ENCODE results near the gene MGAT4C. TPM values are rescaled to one million over a fixed set of nuclear protein-coding genes. Genes with fewer than 3 reads are reported as not detected.
"Not testable (repeated sequence)": the region's sequence is repeated elsewhere in the genome, so short reads cannot be mapped to it uniquely, and the experiment has no call there.

Gene MGAT4C
- polyA plus RNA-seq (2013, experiment 1 of 2) = 0.85 TPM
- 0.61 TPM for polyA plus RNA-seq (2013, experiment 2 of 2)

DNA sequence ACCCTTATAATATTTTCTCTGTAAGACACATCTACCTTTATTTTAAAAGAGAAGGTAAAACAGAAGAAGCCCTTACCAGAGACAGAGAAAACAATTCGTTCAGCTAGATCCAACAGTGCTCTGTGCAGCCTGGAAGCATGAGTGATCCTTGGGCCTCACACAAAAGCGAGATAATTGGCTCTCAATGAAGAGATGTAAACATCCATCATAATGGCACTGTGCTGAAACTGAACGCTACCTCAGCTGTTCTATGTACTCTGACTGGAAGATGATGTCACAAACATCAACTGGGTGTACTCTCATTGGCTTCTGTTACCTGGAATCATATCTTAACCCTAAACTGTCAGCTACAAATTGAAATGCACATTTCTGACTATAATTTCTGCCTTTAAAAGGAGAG is at the start of gene MGAT4C:
TSS of gene MGAT4C (minus strand) at position 229 of the 400 bp plus-strand sequence.
- H3K4me3 ChIP-seq (ENCODE audit: extremely low read depth, insufficient read depth, low read length, poor library complexity, severe bottlenecking) = no peak within 1 kb of the TSS
- 70 to 96% methylated on average over 3 of the region's 3 CpGs for WGBS, 2 experiments (ENCODE audit: insufficient coverage in 2 of 2)
- H3K36me3 ChIP-seq (ENCODE audit: control insufficient read depth, insufficient read depth, low read length) = no peaks in the 10 kb centered on the region
- H3K27ac ChIP-seq (ENCODE audit: low read depth, low read length, severe bottlenecking) = no peak within 1 kb of the TSS
- H3K9me3 ChIP-seq (ENCODE audit: control insufficient read depth, low read length) = no peaks in the 10 kb centered on the region
- no peaks in the 10 kb centered on the region for H3K4me1 ChIP-seq (ENCODE audit: control insufficient read depth, insufficient read depth, low read length, poor library complexity, severe bottlenecking)

DNA sequence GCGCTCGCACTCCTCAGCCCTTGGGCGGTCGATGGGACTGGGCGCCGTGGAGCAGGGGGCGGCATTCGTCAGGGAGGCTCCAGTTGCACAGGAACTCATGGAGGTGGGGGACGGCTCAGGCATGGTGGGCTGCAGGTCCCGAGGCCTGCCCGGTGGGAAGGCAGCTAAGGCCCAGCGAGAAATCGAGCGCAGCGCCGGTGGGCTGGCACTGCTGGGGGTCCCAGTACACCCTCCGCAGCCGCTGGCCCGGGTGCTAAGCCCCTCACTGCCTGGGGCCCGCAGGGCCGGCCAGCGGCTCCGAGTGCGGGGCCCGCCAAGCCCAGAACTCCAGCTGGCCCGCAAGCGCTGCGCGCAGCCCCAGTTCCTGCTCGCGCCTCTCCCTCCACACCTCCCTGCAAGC is 40.2 kb upstream of the MGAT4C start:
- H3K4me3 ChIP-seq (ENCODE audit: extremely low read depth, insufficient read depth, low read length, poor library complexity, severe bottlenecking); H3K27ac ChIP-seq (ENCODE audit: low read depth, low read length, severe bottlenecking); H3K4me1 ChIP-seq (ENCODE audit: control insufficient read depth, insufficient read depth, low read length, poor library complexity, severe bottlenecking); H3K9me3 ChIP-seq (ENCODE audit: control insufficient read depth, low read length); H3K36me3 ChIP-seq (ENCODE audit: control insufficient read depth, insufficient read depth, low read length): not testable (repeated sequence)
- 90 to 96% methylated on average over 12 to 19 of the region's 31 CpGs for WGBS, 2 experiments (ENCODE audit: insufficient coverage in 2 of 2)

DNA sequence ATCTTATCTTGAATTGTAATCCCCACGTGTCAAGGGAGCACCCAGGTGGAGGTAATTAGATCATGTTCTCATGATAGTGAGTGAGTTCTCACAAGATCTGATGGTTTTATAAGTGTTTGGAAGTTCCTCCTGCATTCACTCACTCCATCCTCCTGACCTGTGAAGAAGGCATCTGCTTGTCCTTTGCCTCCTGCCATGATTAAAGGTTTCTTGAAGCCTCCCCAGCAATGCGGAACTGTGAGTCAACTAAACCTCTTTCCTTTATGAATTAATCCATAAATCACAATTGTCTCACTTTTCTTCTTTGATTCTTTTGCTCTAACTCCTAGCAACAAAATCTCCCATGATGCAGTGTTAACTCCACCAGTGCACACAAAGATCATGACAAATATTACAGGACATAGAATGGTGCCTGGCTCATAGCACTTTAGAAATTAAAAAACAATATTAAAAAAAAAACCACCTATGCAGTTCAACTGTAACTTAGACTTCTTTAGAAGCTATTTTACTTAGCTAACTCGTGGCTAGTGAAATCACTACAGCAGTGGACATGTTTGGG is 37.6 kb upstream of the MGAT4C start:
- Histone ChIP-seq H3K4me1 (ENCODE audit: control insufficient read depth, insufficient read depth, low read length, poor library complexity, severe bottlenecking) (no peaks in the 10 kb centered on the region), H3K9me3 (ENCODE audit: control insufficient read depth, low read length) (no peaks in the 10 kb centered on the region), H3K27ac (ENCODE audit: low read depth, low read length, severe bottlenecking) (no peak overlapping the region), H3K36me3 (ENCODE audit: control insufficient read depth, insufficient read depth, low read length) (no peaks in the 10 kb centered on the region), H3K4me3 (ENCODE audit: extremely low read depth, insufficient read depth, low read length, poor library complexity, severe bottlenecking) (no peak overlapping the region)
- WGBS, 2 experiments (ENCODE audit: insufficient coverage in 2 of 2) = 67 to 92% methylated on average over 1 of the region's 3 CpGs

DNA sequence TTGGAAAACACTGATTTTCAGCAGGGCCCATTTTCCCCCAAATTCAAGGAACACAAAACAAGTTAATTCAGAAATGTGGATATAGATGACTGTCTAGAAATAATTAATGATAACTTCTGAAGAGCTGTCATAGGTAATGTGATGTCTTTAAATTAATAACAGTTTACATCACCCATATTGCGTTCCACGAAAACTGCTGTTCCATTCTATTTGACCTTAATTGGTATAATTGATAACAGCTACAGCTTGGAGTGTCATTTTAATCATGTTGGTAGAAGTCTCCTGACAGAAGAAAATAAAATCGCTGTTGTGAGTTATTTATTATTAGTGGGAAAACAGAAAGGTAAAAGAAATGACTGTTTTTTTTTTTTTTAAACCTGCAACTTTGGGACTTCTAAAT is 36.3 kb upstream of the MGAT4C start:
- Histone ChIP-seq H3K9me3 (ENCODE audit: control insufficient read depth, low read length) (no peaks in the 10 kb centered on the region), H3K36me3 (ENCODE audit: control insufficient read depth, insufficient read depth, low read length) (no peaks in the 10 kb centered on the region), H3K4me3 (ENCODE audit: extremely low read depth, insufficient read depth, low read length, poor library complexity, severe bottlenecking) (no peak overlapping the region), H3K27ac (ENCODE audit: low read depth, low read length, severe bottlenecking) (no peak overlapping the region), H3K4me1 (ENCODE audit: control insufficient read depth, insufficient read depth, low read length, poor library complexity, severe bottlenecking) (no peaks in the 10 kb centered on the region)
- 80 to 100% methylated on average over 1 of the region's 3 CpGs for WGBS, 2 experiments (ENCODE audit: insufficient coverage in 2 of 2)

DNA sequence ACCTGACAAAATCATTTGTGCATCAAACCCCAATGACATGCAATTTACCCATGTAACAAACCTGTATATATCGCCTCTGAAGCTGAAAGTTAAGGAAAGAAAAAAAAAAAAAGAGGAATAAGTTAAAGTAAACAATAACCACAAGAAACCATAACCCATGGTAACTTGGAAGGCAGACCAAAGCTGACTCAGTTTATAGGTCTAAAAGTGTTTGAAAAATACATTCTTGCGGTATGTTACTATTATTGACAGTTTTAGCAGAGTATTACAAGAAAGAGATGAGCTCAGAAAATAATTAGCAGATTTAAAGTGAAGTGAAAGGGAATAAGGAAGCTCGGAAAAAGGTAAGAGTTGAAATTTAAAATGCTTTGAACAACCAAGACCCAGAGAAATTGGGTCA is 34.4 kb upstream of the MGAT4C start:
- H3K27ac ChIP-seq (ENCODE audit: low read depth, low read length, severe bottlenecking) = no peak overlapping the region
- H3K9me3 ChIP-seq (ENCODE audit: control insufficient read depth, low read length) = no peaks in the 10 kb centered on the region
- H3K4me3 ChIP-seq (ENCODE audit: extremely low read depth, insufficient read depth, low read length, poor library complexity, severe bottlenecking) = no peak overlapping the region
- 87 to 94% methylated on average over 2 of the region's 3 CpGs for WGBS, 2 experiments (ENCODE audit: insufficient coverage in 2 of 2)
- H3K36me3 ChIP-seq (ENCODE audit: control insufficient read depth, insufficient read depth, low read length) = no peaks in the 10 kb centered on the region
- H3K4me1 ChIP-seq (ENCODE audit: control insufficient read depth, insufficient read depth, low read length, poor library complexity, severe bottlenecking) = no peaks in the 10 kb centered on the region

DNA sequence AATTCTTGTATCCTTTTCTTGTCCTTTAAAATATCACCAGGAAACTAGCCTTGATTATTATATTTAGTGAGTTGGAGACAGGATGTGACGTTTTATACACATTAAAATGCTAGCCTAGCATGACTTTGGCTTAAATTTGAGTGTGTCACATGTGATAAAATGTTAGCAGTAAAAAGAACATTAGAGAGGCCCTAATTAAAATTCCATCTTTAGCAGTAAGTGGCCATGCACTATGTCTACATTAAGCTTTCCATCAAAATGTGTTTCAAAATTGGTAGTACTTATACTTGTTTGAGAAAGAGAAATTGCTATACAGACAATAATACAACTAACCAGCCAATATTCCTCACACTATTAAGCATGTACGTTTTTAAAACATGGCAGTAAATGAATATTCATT is 29.9 kb upstream of the MGAT4C start:
- Histone ChIP-seq H3K9me3 (ENCODE audit: control insufficient read depth, low read length) (no peaks in the 10 kb centered on the region), H3K4me1 (ENCODE audit: control insufficient read depth, insufficient read depth, low read length, poor library complexity, severe bottlenecking) (no peaks in the 10 kb centered on the region), H3K4me3 (ENCODE audit: extremely low read depth, insufficient read depth, low read length, poor library complexity, severe bottlenecking) (no peak overlapping the region), H3K27ac (ENCODE audit: low read depth, low read length, severe bottlenecking) (no peak overlapping the region), H3K36me3 (ENCODE audit: control insufficient read depth, insufficient read depth, low read length) (no peaks in the 10 kb centered on the region)
- WGBS, 2 experiments (ENCODE audit: insufficient coverage in 2 of 2) = no CpG with 5 or more reads among the region's 2 CpGs

DNA sequence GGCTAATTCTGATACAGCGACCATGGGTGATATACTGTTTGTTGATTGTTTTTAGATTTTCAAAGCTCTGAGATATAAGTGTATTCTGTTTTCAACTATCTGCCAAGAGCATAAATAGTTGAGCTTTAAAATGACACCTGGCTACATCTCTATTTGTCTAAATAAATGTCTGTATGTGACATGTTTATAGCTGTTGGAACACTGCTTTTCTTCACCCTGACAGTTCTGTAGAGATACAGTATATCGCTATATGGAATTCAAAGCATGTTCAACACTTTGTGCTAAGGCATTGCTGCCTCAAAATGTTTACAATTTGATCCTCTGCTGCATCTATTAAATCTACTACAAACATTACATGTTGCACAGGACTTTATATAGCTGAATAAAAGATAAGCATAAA is 27.4 kb upstream of the MGAT4C start:
- Histone ChIP-seq H3K27ac (ENCODE audit: low read depth, low read length, severe bottlenecking) (no peak overlapping the region), H3K36me3 (ENCODE audit: control insufficient read depth, insufficient read depth, low read length) (no peaks in the 10 kb centered on the region), H3K4me3 (ENCODE audit: extremely low read depth, insufficient read depth, low read length, poor library complexity, severe bottlenecking) (no peak overlapping the region), H3K4me1 (ENCODE audit: control insufficient read depth, insufficient read depth, low read length, poor library complexity, severe bottlenecking) (no peaks in the 10 kb centered on the region), H3K9me3 (ENCODE audit: control insufficient read depth, low read length) (no peaks in the 10 kb centered on the region)
- 100% methylated on average over 1 of the region's 2 CpGs; no CpG with 5 or more reads in 1 of the 2 experiments for WGBS, 2 experiments (ENCODE audit: insufficient coverage in 2 of 2)

DNA sequence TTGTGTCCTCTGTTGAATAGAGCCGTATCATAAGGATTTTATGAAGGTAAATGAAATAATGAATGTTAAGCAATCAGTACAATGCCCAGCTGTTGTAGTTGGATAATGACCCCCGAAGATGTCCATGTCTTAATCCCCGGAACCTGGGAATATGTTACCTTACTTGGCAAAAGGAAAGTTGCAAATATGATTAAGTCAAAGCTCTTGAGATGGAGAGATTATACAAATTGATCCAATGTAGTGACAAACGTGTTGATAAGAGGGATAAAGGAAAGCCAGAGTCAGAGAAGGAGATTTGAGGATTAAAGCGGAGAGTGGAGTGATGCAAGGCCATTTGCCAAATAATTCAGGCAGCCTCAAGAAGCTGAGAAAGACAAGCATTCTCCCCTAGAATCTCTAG is 19.2 kb upstream of the MGAT4C start:
- H3K4me3 ChIP-seq (ENCODE audit: extremely low read depth, insufficient read depth, low read length, poor library complexity, severe bottlenecking) = no peak overlapping the region
- H3K4me1 ChIP-seq (ENCODE audit: control insufficient read depth, insufficient read depth, low read length, poor library complexity, severe bottlenecking) = no peaks in the 10 kb centered on the region
- no peak overlapping the region for H3K27ac ChIP-seq (ENCODE audit: low read depth, low read length, severe bottlenecking)
- no peaks in the 10 kb centered on the region for H3K36me3 ChIP-seq (ENCODE audit: control insufficient read depth, insufficient read depth, low read length)
- WGBS, 2 experiments (ENCODE audit: insufficient coverage in 2 of 2) = 86 to 87% methylated on average over 4 to 5 of the region's 5 CpGs
- H3K9me3 ChIP-seq (ENCODE audit: control insufficient read depth, low read length) = no peaks in the 10 kb centered on the region

DNA sequence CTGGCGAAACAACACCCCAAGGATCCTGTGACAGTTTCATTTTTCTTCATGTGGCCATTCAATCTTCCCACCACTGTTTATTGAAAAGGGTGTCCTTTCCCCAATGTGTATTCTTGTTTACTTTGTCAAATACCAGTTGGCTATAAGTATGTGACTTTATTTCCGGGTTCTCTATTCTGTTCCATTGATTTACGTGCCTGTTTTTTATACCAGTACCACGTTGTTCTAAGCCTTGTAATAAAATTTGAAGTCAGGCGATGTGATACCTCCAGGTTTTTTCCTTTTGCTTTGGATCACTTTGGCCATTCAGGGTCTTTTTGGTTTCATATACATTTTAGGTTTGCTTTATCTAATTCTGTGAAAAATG is 9.1 kb upstream of the MGAT4C start:
- H3K9me3 ChIP-seq (ENCODE audit: control insufficient read depth, low read length) = no peaks in the 10 kb centered on the region
- no peaks in the 10 kb centered on the region for H3K4me1 ChIP-seq (ENCODE audit: control insufficient read depth, insufficient read depth, low read length, poor library complexity, severe bottlenecking)
- no peak overlapping the region for H3K4me3 ChIP-seq (ENCODE audit: extremely low read depth, insufficient read depth, low read length, poor library complexity, severe bottlenecking)
- H3K27ac ChIP-seq (ENCODE audit: low read depth, low read length, severe bottlenecking) = no peak overlapping the region
- H3K36me3 ChIP-seq (ENCODE audit: control insufficient read depth, insufficient read depth, low read length) = no peaks in the 10 kb centered on the region
- 87 to 95% methylated on average over 5 of the region's 5 CpGs for WGBS, 2 experiments (ENCODE audit: insufficient coverage in 2 of 2)

DNA sequence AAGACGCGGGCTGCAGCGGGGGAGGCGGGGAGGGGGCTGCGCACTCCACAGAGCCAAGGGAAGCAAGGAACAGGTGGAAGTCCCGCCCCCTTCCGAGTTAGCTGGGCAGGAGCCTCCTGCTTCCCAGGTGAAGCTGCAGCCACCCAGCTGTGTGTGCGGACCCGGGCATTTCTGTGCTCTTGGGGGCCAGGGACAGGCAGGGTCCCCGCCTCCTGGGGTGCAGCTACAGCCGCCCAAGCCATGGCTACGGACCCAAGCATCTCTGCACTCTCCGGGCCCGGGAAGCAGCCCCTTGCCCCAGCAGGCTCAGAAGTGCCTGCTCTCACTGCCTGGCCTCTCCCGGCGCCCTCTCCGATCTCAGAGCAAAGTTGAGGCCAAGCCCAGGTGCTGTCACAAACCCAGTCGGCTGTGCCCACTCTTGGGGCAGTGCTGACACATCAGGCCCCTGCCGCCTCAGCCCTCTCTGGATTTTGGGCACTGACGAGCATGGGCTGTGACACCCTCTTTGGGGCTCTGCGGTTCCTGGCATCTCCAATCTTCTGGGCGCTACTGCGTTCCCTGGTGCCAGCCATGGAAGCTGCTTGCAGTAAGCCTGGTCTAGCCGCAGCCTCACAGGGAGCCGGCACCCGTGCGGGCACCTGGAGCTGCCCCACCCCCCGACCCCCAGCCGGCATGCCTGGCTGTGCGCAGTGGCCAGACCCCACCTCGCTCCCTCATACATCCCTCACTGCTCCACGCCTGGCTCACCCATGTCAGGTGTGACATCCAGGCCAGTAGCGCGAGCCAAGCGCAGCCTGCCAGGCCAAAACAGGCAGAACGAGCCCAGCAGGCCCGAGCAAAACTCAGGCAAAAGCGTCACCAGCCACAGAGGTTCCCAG is 8.5 kb upstream of the MGAT4C start:
- Histone ChIP-seq H3K27ac (ENCODE audit: low read depth, low read length, severe bottlenecking) (no peak overlapping the region), H3K4me1 (ENCODE audit: control insufficient read depth, insufficient read depth, low read length, poor library complexity, severe bottlenecking) (no peaks in the 10 kb centered on the region), H3K4me3 (ENCODE audit: extremely low read depth, insufficient read depth, low read length, poor library complexity, severe bottlenecking) (no peak overlapping the region), H3K36me3 (ENCODE audit: control insufficient read depth, insufficient read depth, low read length) (no peaks in the 10 kb centered on the region), H3K9me3 (ENCODE audit: control insufficient read depth, low read length) (no peaks in the 10 kb centered on the region)
- 92 to 94% methylated on average over 30 to 33 of the region's 38 CpGs for WGBS, 2 experiments (ENCODE audit: insufficient coverage in 2 of 2)

DNA sequence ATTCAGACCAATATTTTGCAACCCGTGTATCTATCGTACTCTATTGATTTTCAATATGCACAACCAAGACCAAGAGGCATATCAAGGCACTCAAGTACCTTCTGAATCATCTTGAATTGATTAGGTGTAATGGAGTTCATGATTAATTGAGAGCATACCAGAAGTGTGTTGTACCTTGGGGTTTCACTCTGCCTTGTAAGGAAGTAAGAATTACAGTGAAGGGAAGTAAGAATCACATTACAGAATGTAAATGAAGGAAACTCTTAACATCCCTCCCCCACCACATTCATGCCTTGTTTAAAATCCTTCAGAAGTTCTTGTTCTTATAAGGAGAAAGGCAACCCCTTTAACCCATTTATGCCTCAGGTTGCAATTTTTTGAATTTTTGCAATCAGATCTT is 5.4 kb upstream of the MGAT4C start:
- no CpG with 5 or more reads among the region's 2 CpGs for WGBS, 2 experiments (ENCODE audit: insufficient coverage in 2 of 2)

More for the DNA sequence above, 5.4 kb upstream of the MGAT4C start:
- no peak overlapping the region for H3K4me3 ChIP-seq (ENCODE audit: extremely low read depth, insufficient read depth, low read length, poor library complexity, severe bottlenecking)
- H3K27ac ChIP-seq (ENCODE audit: low read depth, low read length, severe bottlenecking) = no peak overlapping the region
- no peaks in the 10 kb centered on the region for H3K9me3 ChIP-seq (ENCODE audit: control insufficient read depth, low read length)
- H3K4me1 ChIP-seq (ENCODE audit: control insufficient read depth, insufficient read depth, low read length, poor library complexity, severe bottlenecking) = no peaks in the 10 kb centered on the region
- H3K36me3 ChIP-seq (ENCODE audit: control insufficient read depth, insufficient read depth, low read length) = no peaks in the 10 kb centered on the region

Measured in mesodermal cell (in vitro differentiated cells).